GM12892 (cell line): ENCODE results near the gene TBC1D22A.

Experiments used
- DNase-seq: peaks from one replicate; pipeline ENCODE4 v3.0.0; 2011; ENCODE audit not compliant: insufficient read length
- FAIRE-seq: peaks from 2 replicates; lab custom pipeline; 2011; peaks lifted over from hg19 to GRCh38; lab: Jason Lieb, UNC
- POLR2A ChIP-seq: IDR thresholded peaks from 2 replicates; pipeline ENCODE4 v1.6.1; 2011; ENCODE audit warnings: low read depth, low read length, control low read depth
- POLR2AphosphoS5 ChIP-seq: IDR thresholded peaks from 2 replicates; pipeline ENCODE4 v1.6.1; 2011; ENCODE audit warnings: low read depth, low read length, control low read depth
- TAF1 ChIP-seq: IDR thresholded peaks from 2 replicates; pipeline ENCODE4 v1.6.1; 2011; ENCODE audit warnings: low read depth, mild to moderate bottlenecking, control low read depth, low read length, borderline replicate concordance

Gene TBC1D22A

DNA sequence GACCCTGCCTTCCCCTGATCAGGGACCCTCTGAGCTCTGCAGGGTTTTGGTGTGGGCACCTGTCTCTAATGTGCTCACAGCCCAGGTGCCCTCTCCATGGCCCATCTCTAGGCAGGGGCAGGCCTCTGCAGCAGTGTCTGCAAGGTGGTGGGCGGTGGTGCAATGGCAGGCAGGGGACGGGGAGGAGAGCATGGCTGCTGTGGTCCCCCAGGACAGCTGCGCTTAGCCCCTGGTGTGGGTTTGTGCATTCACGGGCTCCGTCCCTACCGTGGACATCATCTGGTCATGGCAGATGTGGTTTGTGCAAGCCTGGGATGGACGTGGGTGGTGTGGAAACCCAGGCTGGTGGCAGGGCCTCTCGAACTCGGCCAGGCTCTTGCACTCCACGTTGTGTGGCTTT, 443.1 kb downstream of the TBC1D22A start:
- TF ChIP-seq POLR2A: no peak
- no peak for TF ChIP-seq POLR2AphosphoS5
- no peak for TF ChIP-seq TAF1
- DNase-seq: no peak
- FAIRE-seq: no peak

DNA sequence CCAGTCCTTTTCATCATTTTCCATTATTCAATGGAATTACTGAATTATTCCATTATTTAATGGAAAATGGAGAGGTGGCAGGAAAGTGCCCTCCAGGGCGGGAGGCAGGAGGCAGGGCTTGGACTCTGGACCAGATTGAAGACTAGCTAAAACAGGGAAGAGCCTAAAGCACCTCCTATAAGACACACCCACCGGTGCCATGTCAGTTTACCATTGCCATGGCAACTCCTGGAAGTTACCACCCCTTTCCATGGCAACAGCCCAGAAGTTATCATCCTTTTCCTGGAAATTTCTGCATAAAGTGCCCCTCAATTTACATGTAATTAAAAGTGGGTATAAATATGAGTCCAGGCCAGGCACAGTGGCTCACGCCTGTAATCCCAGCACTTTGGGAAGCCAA, 443.7 kb downstream of the TBC1D22A start:
- TF ChIP-seq TAF1 (no peak), POLR2AphosphoS5 (no peak), POLR2A (no peak)
- FAIRE-seq (no peak), DNase-seq (no peak)

DNA sequence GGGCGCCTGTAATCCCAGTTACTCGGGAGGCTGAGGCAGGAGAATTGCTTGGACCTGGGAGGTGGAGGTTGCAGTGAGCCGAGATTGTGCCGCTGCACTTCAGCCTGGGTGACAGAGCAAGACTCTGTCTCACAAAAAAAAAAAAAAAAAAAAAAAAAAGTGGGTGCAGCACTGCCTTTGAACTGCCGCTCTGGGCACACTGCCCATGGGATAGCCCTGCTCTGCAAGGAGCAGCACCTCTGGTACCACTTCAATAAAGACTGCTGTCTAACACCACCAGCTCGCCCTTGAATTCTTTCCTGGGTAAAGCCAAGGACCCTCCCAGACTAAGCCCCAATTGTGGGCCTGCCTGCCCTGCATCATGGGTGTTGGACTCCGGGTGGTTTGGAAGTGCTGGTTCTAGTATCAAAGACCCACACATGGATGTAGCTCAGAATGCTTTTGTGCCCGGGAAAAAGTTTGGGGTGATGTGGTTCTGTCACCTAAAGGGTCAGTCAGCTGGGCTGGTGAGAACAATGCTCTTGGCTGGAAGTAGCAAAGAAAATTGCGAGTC, 444.3 kb downstream of the TBC1D22A start:
- FAIRE-seq (no peak), DNase-seq (no peak)
- TF ChIP-seq TAF1: no peak
- TF ChIP-seq POLR2A: no peak
- no peak for TF ChIP-seq POLR2AphosphoS5

DNA sequence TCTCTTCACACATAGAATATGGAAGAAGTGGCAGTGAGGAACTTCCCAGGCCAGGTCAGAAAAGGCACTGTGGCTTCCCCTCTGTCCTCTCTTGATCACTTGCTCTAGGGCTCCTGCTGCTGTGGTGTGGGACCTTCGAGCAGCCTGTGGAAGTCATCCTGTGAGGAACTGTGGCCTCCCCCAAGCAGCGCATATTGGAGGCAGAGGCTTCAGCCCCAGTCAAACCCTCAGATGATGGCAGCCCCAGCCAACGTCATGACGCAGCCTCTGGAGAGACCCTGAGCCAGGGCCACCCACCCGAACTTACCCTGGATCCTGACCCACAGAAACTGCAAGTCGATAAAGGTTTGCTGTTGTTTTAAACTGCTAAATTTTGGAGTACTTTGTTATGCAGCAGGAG, 444.9 kb downstream of the TBC1D22A start:
- no peak for DNase-seq
- TF ChIP-seq POLR2AphosphoS5: no peak
- TF ChIP-seq POLR2A: no peak
- no peak for TF ChIP-seq TAF1
- FAIRE-seq: no peak

DNA sequence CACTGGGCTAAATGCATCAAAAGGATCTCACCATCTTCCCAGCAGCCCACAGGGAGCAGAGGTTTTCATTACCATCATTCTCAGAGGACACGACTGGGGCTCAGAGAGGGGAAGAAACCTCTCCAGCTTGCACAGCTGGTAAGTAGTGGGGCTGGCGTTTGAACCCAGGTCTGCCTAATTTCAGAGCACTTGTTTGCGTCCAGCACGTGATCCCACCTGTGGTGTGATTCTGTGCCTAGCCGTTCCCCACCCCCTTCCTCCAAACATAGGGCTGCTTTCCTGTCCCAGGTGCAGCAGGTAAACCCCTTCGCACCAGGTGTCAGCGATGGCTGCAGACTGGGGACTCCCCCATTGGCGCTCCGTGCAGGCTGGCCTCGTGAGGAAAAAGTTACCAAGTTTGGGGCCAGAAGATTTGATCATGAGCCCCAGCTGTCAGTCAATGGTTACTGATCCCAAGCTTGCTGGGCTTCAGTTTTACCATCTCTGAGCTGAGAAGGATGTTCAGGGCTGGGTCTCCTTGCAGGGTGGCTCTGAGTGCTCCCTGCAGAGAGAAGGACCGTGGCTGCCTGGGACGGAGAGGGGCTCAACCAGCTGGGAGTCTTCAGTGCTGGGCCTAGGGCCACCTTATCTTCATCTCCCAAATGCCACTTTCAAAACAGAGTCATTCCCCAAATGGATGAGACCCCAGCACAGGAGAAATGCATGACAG, 445.6 kb downstream of the TBC1D22A start:
- no peak for TF ChIP-seq POLR2AphosphoS5
- no peak for TF ChIP-seq TAF1
- TF ChIP-seq POLR2A: no peak
- FAIRE-seq (no peak), DNase-seq (no peak)

DNA sequence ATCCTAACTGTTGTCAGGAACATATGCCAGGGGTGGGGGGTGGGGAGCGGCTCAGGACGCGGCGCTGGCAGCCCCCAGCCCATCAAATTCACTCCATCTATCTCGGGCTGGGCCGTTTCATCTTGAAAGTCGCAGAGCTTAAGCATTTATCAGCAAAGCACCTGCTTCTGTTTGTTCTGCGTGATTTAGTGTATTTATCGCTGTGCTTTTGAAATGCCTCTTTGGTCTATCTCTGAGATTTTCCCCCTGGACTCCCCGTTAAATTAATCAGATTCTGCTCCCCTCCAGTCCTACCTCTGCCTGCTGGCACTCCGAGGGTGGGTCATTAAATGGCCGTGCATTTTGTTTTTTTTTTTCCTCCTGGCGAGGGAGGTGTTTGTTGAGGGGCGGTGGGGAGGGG, 446.2 kb downstream of the TBC1D22A start:
- no peak for FAIRE-seq
- no peak for DNase-seq
- TF ChIP-seq POLR2A: no peak
- no peak for TF ChIP-seq POLR2AphosphoS5
- no peak for TF ChIP-seq TAF1

DNA sequence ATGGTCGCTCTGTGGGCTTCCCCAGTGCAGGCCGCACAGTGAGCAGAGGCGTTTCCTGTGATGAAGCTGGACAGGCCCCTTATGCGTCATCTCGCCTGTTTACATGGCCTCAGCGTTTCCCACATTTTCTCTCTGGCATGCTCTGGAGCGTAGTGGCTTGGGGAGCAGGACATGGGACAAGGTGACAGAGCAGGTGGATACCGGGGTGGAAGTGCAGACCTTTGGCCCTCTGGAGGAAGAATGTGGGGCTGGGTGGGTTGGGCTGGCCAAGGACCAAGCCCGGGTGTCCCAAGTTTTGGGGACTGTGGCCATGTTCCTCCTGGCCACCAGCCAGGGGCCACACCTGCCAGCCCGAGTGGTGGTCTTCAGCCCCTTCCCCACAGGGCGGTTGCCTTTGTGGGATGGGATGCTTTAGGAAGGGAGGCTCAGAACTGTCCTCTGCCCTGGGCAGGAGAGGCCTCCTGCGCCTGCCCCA, 446.6 kb downstream of the TBC1D22A start:
- TF ChIP-seq POLR2A (no peak), POLR2AphosphoS5 (no peak), TAF1 (no peak)
- DNase-seq (no peak), FAIRE-seq (no peak)

DNA sequence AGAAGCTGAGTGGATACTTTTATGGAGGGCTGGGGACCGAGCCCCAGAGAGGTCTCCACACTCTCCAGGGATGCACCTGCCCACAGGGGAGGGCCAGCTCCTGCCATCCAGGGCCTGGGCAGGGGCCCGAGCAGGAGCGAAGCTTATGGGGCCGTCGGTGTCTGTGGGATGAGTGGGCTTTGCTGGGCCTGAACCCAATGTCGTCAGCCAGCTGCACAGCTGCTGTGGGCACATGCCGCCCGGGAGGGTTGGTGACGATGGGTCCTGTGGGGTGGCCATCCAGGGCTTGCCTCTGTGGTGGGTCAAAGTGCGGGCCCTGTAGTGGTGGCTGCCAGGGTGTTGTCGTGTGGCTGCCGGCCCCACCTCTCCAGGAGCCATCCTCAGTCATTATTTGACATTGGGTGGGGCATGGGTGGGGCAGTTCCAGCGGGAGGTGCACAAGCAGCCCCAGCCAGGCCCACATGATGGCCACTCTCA, 447.1 kb downstream of the TBC1D22A start:
- DNase-seq (no peak), FAIRE-seq (no peak)
- TF ChIP-seq POLR2A (no peak), POLR2AphosphoS5 (no peak), TAF1 (no peak)

DNA sequence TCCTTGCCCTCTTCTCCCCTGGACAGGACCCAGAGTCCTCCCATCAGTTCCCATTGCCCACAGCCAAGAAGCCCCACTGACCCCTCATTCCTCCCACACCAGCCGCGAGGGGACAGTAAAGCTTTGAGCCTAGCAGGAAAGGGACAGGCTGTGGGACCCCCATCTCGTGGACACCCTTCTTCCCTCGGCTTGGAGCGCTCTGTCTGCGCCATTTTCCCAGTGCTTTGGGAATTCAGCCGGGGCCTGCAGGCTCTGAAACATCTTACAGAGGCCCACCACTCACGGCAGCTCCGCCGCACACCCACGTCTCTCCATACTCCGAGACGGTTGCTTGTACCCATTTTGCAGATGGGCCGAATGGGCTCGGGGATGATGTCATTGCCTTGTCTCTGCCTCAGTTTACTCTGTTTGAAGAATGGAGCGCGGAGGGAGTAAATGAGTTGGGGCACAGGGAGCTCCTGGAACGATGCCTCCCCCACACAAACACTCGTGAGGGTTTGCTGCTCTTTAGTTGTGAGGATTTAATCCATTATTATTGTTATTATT, 447.7 kb downstream of the TBC1D22A start:
- TF ChIP-seq POLR2A (no peak), TAF1 (no peak), POLR2AphosphoS5 (no peak)

DNA sequence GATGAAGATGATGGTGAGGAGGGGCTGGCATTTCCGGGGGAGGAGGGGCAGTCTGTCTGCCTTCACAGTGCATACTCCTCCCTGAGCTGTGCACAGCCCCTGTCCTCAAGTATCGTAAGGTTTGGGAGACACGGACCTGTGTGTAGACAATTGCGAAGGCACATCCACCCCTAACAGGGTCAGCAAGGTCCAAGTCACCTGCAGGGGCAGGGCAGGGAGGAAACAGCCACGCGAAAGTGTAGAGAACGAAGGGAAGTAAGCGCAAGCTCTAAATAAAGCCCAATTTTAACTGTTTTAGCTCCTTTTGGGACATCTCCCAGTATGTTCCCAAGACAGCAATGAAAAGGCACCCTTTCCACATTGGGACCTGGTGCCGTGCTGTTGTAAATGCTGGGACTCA, 448.2 kb downstream of the TBC1D22A start:
- no peak for FAIRE-seq
- no peak for TF ChIP-seq POLR2A
- TF ChIP-seq TAF1: no peak
- TF ChIP-seq POLR2AphosphoS5: no peak
- DNase-seq: no peak

More for the DNA sequence above, 447.7 kb downstream of the TBC1D22A start:
- DNase-seq (no peak), FAIRE-seq (no peak)

DNA sequence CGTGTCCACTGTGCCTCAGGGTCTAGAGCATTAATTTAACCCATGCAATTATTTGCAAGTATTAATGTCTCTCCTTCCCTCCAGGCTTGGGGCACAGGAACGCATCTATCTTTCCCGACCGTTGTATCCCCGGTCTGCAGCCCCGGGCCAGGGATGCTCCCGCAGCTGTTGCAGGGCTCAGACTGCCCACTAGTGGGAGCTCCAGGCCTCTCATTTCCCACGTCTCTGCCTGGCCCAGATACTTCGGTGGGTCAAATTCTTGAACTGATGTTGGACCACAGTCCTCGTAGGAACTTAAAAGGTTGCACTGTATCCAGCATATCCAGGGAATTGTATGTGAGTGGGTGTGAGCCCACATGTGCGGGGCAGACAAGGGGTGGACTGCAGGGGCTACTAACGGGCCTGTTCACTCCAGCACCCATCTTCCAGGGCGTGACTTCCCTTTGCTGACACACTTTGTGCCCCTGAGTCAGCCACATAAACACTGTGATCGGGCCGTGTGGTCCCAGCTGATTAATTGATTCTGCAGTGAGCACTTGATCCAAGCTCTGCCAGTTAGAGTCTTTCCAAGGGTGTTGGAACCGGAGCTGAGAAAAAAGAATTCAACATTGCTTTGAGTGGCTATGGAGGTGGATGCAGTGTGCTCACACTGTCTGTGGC, 451.3 kb downstream of the TBC1D22A start:
- no peak for DNase-seq
- no peak for FAIRE-seq
- TF ChIP-seq POLR2AphosphoS5: no peak
- TF ChIP-seq POLR2A: no peak
- no peak for TF ChIP-seq TAF1

DNA sequence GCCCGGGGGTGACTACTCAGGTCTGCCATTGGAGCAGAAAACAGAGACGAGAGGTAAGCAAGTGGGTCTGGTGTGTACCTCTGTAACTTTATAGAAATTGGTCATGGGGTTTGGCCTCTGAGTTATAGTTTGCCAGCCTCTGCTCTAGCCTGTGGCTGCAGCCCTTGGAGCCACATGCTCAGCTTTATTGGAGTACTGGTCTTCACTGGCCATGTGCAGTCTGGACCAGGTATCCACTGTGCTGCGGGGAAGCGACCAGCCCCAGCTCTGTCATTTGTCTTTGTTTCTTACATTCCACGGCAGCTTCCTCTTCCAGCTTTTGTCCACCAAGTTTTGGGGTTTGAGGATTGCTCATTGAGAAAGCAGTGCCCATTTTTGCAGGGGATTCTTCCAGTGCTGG, 453.4 kb downstream of the TBC1D22A start:
- DNase-seq: no peak
- no peak for FAIRE-seq
- no peak for TF ChIP-seq POLR2A
- no peak for TF ChIP-seq TAF1
- TF ChIP-seq POLR2AphosphoS5: no peak
